HepG2 (cell line): Measurements from ENCODE around the gene FAM53B. TPM values are rescaled to one million over a fixed set of nuclear protein-coding genes. Genes with fewer than 3 reads are reported as not detected.
A peak's percentile ranks its signal among the peaks of the same experiment; 100 is the strongest.

Experiments used
- ARID5B ChIP-seq: IDR thresholded peaks from 2 replicates; pipeline ENCODE4 v1.4.0; 2020; ENCODE audit warnings: mild to moderate bottlenecking, missing genetic modification reagents
- ATM ChIP-seq: fragments of 450-650 bp; IDR thresholded peaks from 2 replicates; pipeline ENCODE4 v1.7.1; 2017; ENCODE audit warnings: mild to moderate bottlenecking, borderline replicate concordance
- BCL6 ChIP-seq: IDR thresholded peaks from 2 replicates; pipeline ENCODE4 v1.6.1; 2016; ENCODE audit warnings: missing genetic modification reagents, missing compliant biosample characterization
- CREM ChIP-seq, 2 experiments: sonication (generic) in 1 of 2; formaldehyde crosslinking in 1 of 2; IDR thresholded peaks; 2 replicates each; pipeline versions ENCODE4 v1.4.0 to v1.6.1; 2016 to 2020; ENCODE audit warnings: antibody characterized with exemption in 1 of 2, mild to moderate bottlenecking in 1 of 2, missing genetic modification reagents in 1 of 2
- ERF ChIP-seq: IDR thresholded peaks from 2 replicates; pipeline ENCODE4 v1.6.1; 2018; ENCODE audit warnings: missing biosample characterization, missing genetic modification reagents
- HDAC1 ChIP-seq: sonication (generic); formaldehyde crosslinking; IDR thresholded peaks from 2 replicates; pipeline ENCODE4 v1.5.1; 2020; ENCODE audit warnings: mild to moderate bottlenecking, missing genetic modification reagents
- HIC2 ChIP-seq: sonication (generic); formaldehyde crosslinking; IDR thresholded peaks from 2 replicates; pipeline ENCODE4 v1.9.0; 2022; ENCODE audit warnings: low read depth, missing genetic modification reagents
- HNRNPL ChIP-seq: fragments of 200-400 bp; formaldehyde crosslinking; IDR thresholded peaks from 2 replicates; pipeline ENCODE4 v1.6.1; 2017; ENCODE audit warnings: mild to moderate bottlenecking, low read depth, low read length
- NFAT5 ChIP-seq: sonication (generic); formaldehyde crosslinking; IDR thresholded peaks from 2 replicates; pipeline ENCODE4 v1.4.0; 2020; ENCODE audit warnings: missing genetic modification reagents
- NR2F6 ChIP-seq, 2 experiments: IDR thresholded peaks; 2 replicates each; pipeline ENCODE4 v1.6.1; 2016; ENCODE audit warnings: antibody characterized with exemption in 1 of 2, mild to moderate bottlenecking in 1 of 2
- PATZ1 ChIP-seq: sonication (generic); formaldehyde crosslinking; IDR thresholded peaks from 2 replicates; pipeline ENCODE4 v1.4.0; 2020; ENCODE audit warnings: missing genetic modification reagents
- RFX5 ChIP-seq: IDR thresholded peaks from 2 replicates; pipeline ENCODE4 v1.6.1; 2011; ENCODE audit warnings: low read depth, low read length, improper control_type of control experiment
- TGIF2 ChIP-seq: IDR thresholded peaks from 2 replicates; pipeline ENCODE4 v1.6.1; 2016; ENCODE audit warnings: control low read depth, missing compliant biosample characterization
- YEATS2 ChIP-seq: sonication (generic); formaldehyde crosslinking; IDR thresholded peaks from 2 replicates; pipeline ENCODE4 v1.4.0; 2020; ENCODE audit warnings: missing genetic modification reagents, borderline replicate concordance
- ZNF691 ChIP-seq: sonication (generic); formaldehyde crosslinking; IDR thresholded peaks from 2 replicates; pipeline ENCODE4 v1.4.0; 2020; ENCODE audit warnings: missing genetic modification reagents, low read depth, mild to moderate bottlenecking, borderline replicate concordance
- polyA plus RNA-seq, 8 experiments: library from polyadenylated mRNA; depleted of rRNA in 3 of 8; stranded (reverse) in 7 of 8; unstranded in 1 of 8; fragments of >200 nt; fragmentation: Illumina TruSeq in 4 of 8; extraction: Trizol in 4 of 8; gene quantifications; 2 replicates each; pipeline versions ENCODE4 v1.2.1 to v1.2.3, GENCODE V29; 2011 to 2016; ENCODE audit warnings: low read depth in 4 of 8, missing spikeins in 1 of 8, mixed read lengths in 1 of 8; ENCODE audit not compliant: insufficient read depth in 1 of 8
- total RNA-seq, 5 experiments: library from RNA; depleted of rRNA; stranded (reverse); fragments of >200 nt; fragmentation: Illumina TruSeq; extraction: Trizol; gene quantifications; 2 replicates each; pipeline ENCODE4 v1.2.3, GENCODE V29; 2016; ENCODE audit warnings: low read depth in 1 of 5

FAM53B gene
- total and polyA plus RNA-seq, 2 of the 13 experiments (the other 11 are each of a cell fraction or from before 2014, with no cell fraction given) = 6.4 to 19.3 TPM

GRCh38 chr10:124651402-124651891 is 92.7 kb downstream of the FAM53B start (continued):
- TF ChIP-seq PATZ1 (CRISPR knock-in tag) (peak; percentile 83), HNRNPL (0 out of 2 replicates have a peak, but pooled peaks have one; percentile 26), TGIF2 (CRISPR knock-in tag) (no peak), CREM (IDR thresholded peaks at IDR 0.05) (no peak), CREM (CRISPR knock-in tag; IDR thresholded peaks at IDR 0.05) (no peak), RFX5 (no peak), HDAC1 (CRISPR knock-in tag) (peak; percentile 72), ARID5B (CRISPR knock-in tag) (peak; percentile 61; the same call in 1 of the 2 replicates), HIC2 (CRISPR knock-in tag) (peak; percentile 86; the same call in 1 of the 2 replicates), NFAT5 (no peak), ZNF691 (peak; percentile 99), YEATS2 (0 out of 2 replicates have a peak, but pooled peaks have one; percentile 16), ERF (CRISPR knock-in tag) (0 out of 2 replicates have a peak, but pooled peaks have one; percentile 30), ATM (no peak), NR2F6 (IDR thresholded peaks at IDR 0.05) (peak; percentile 89), NR2F6 (CRISPR knock-in tag; IDR thresholded peaks at IDR 0.05) (peak; percentile 86), BCL6 (CRISPR knock-in tag) (peak; percentile 57; the same call in 1 of the 2 replicates)
